Ramos (cell line): ENCODE measurements around the gene CWH43.

ENCODE experiments used
- in situ Hi-C: fragments of 300-500 bp; cut with MboI; formaldehyde crosslinking; loops from one replicate; pipeline ENCODE4 v1.14.3; 2022; ENCODE audit warnings: low sequenced_read_pairs; ENCODE audit not compliant: unreplicated experiment

Gene CWH43

GRCh38 chr4:48985976-48986653 is at the start of gene CWH43:
Gene CWH43, plus strand, starts transcription at chr4:48986275. Its CDS starts 155 bp downstream, at chr4:48986430.
- in situ Hi-C loops: no loop called here

- in situ Hi-C loops: no loop called here
Measured at GRCh38 chr4:48937033-48937432, 49.0 kb upstream of the CWH43 start.

- in situ Hi-C loops: no loop called here
Measured at GRCh38 chr4:48938831-48939230, 47.2 kb upstream of the CWH43 start.

- in situ Hi-C loops: no loop called here
Measured at GRCh38 chr4:48939785-48940184, 46.3 kb upstream of the CWH43 start.

GRCh38 chr4:48943387-48943786 is 42.7 kb upstream of the CWH43 start:
- in situ Hi-C loops: no loop called here

- in situ Hi-C loops: no loop called here
Measured at GRCh38 chr4:48944252-48944651, 41.8 kb upstream of the CWH43 start.

- in situ Hi-C loops: no loop called here
Measured at GRCh38 chr4:48944756-48945241, 41.3 kb upstream of the CWH43 start.

- in situ Hi-C loops: no loop called here
Measured at GRCh38 chr4:48945981-48946380, 40.1 kb upstream of the CWH43 start.

GRCh38 chr4:48947731-48948130 is 38.3 kb upstream of the CWH43 start:
- in situ Hi-C loops: no loop called here

GRCh38 chr4:48949086-48949485 is 37.0 kb upstream of the CWH43 start:
- in situ Hi-C loops: no loop called here

GRCh38 chr4:48949518-48950219 is 36.4 kb upstream of the CWH43 start:
- in situ Hi-C loops: loop anchor here (25.0 kb wide), 1 partner anchor 837 kb away; no protein-coding TSS in a partner anchor

GRCh38 chr4:48954314-48954713 is 31.8 kb upstream of the CWH43 start:
- in situ Hi-C loops: loop anchor here (25.0 kb wide), 1 partner anchor 842 kb away; no protein-coding TSS in a partner anchor

- in situ Hi-C loops: loop anchor here (25.0 kb wide), 1 partner anchor 845 kb away; no protein-coding TSS in a partner anchor
Measured at GRCh38 chr4:48957366-48957765, 28.7 kb upstream of the CWH43 start.

GRCh38 chr4:48958582-48958981 is 27.5 kb upstream of the CWH43 start:
- in situ Hi-C loops: loop anchor here (25.0 kb wide), 1 partner anchor 846 kb away; no protein-coding TSS in a partner anchor

GRCh38 chr4:48960988-48961635 is 25.0 kb upstream of the CWH43 start:
- in situ Hi-C loops: loop anchor here (10.0 to 25.0 kb wide), 2 partner anchors 386 to 849 kb away; no protein-coding TSS in a partner anchor

GRCh38 chr4:48962636-48963035 is 23.4 kb upstream of the CWH43 start:
- in situ Hi-C loops: loop anchor here (10.0 to 25.0 kb wide), 2 partner anchors 388 to 850 kb away; no protein-coding TSS in a partner anchor

- in situ Hi-C loops: loop anchor here (10.0 to 25.0 kb wide), 2 partner anchors 388 to 851 kb away; no protein-coding TSS in a partner anchor
Measured at GRCh38 chr4:48963042-48963679, 22.9 kb upstream of the CWH43 start.

GRCh38 chr4:48967101-48967500 is 19.0 kb upstream of the CWH43 start:
- in situ Hi-C loops: loop anchor here (10.0 to 25.0 kb wide), 2 partner anchors 392 to 855 kb away; no protein-coding TSS in a partner anchor

GRCh38 chr4:48967631-48968030 is 18.4 kb upstream of the CWH43 start:
- in situ Hi-C loops: loop anchor here (10.0 to 25.0 kb wide), 2 partner anchors 393 to 855 kb away; no protein-coding TSS in a partner anchor

- in situ Hi-C loops: loop anchor here (10.0 to 25.0 kb wide), 2 partner anchors 394 to 857 kb away; no protein-coding TSS in a partner anchor
Measured at GRCh38 chr4:48968814-48969213, 17.3 kb upstream of the CWH43 start.
